Motor neuron (in vitro differentiated cells): ENCODE results near the gene SF3B4. TPM values are rescaled to one million over a fixed set of nuclear protein-coding genes. Genes with fewer than 3 reads are reported as not detected.
A peak's percentile ranks its signal among the peaks of the same experiment; 100 is the strongest.

Experiments used
- ATAC-seq, 8 experiments: fragments of 200-7000 bp; cut with Tn5 transposase; replicated peaks in 6 of 8; 2 replicates each; pipeline ENCODE4 v1.8.0; 2021; ENCODE audit warnings: mild to moderate bottlenecking in 8 of 8, moderate library complexity in 8 of 8
- H3K27ac ChIP-seq, 2 donors: fragments of 250-450 bp; sonication (Bioruptor Pico); 2 replicates each; pipeline ENCODE4 v1.9.0; 2021; ENCODE audit warnings: antibody characterized with exemption in 2 of 2, mild to moderate bottlenecking in 2 of 2, moderate library complexity in 1 of 2
- H3K4me1 ChIP-seq, 2 donors: fragments of 250-450 bp; sonication (Bioruptor Pico); replicated peaks in 1 of 2; 2 replicates each; pipeline ENCODE4 v1.6.1; 2021; ENCODE audit warnings: antibody characterized with exemption in 2 of 2, mild to moderate bottlenecking in 2 of 2, moderate library complexity in 1 of 2
- H3K4me3 ChIP-seq, 5 donors: fragments of 250-450 bp; sonication (Bioruptor Pico); 2 replicates each; pipeline ENCODE4 v1.9.0; 2021; ENCODE audit warnings: antibody characterized with exemption in 5 of 5, mild to moderate bottlenecking in 5 of 5, moderate library complexity in 4 of 5
- WGBS, 10 experiments: fragments of 450-650 bp; shearing (Covaris generic); methylation state at CpG; one replicate each; pipeline ENCODE4 v1.0.0; 2022; 5-methylcytosine and 5-hydroxymethylcytosine counted together
- in situ Hi-C, 9 experiments: fragments of 400-800 bp; cut with MboI; loops; one replicate each; pipeline ENCODE4 v1.15.0; 2021; ENCODE audit warnings: low sequenced_read_pairs in 9 of 9, low pct_unique_long_range_greater_than_20kb in 2 of 9; ENCODE audit not compliant: unreplicated experiment in 9 of 9
- total RNA-seq, 8 experiments: library from RNA; unstranded; fragments of 300-600 nt; gene quantifications; 2 replicates each; pipeline versions ENCODE4 v1.2.3 to v1.2.4, GENCODE V29; 2022

Gene SF3B4
- total RNA-seq, 8 experiments from 2014 or later: 17.0 to 47.8 (median 28.1) TPM

DNA sequence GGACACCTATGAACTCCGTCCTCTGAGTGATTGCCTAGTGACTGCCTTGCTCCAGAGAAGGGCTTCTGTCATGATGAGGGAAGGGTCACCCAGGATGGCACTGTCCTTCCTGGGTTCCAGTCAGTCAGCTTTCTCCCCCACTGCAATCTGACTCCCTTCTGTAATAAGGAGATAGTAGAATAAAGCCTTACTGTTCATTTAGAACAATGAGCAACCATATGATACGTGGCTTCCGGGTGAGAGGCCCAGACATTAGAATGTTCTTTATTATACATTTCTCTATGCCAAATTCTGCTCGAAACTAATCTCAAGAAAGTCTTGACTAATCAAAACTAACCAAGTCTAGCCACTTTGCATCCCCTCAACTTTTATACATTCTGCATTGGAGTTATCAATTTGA lies 17.6 kb upstream of the SF3B4 start:
- in situ Hi-C loops: loop anchor here in 1 of 9 experiments (25.0 kb wide), 1 partner anchor 242 kb away; no protein-coding TSS in a partner anchor

GRCh38 chr1:149942885-149943284 lies 15.3 kb upstream of the SF3B4 start:
- H3K4me3 ChIP-seq: no peak overlapping the region
- 0 to 90% (median 60%) methylated on average over 1 to 3 of the region's 3 CpGs; no CpG with 5 or more reads in 2 of the 10 experiments for WGBS, 10 experiments
- in situ Hi-C loops: loop anchor here in 1 of 9 experiments (25.0 kb wide), 1 partner anchor 244 kb away; no protein-coding TSS in a partner anchor
- ATAC-seq: no peak
- H3K4me1 ChIP-seq: peaks cover 16 to 17% of the 10 kb centered on the region in 2 donors
- no peak overlapping the region for H3K27ac ChIP-seq

More for the DNA sequence above, 17.6 kb upstream of the SF3B4 start:
- H3K4me3 ChIP-seq: no peak overlapping the region
- no peak overlapping the region for H3K27ac ChIP-seq
- ATAC-seq: no peak
- 80 to 100% (median 95%) methylated on average over 1 to 4 of the region's 4 CpGs; no CpG with 5 or more reads in 1 of the 10 experiments for WGBS, 10 experiments
- peaks cover 4 to 6% of the 10 kb centered on the region in 2 donors for H3K4me1 ChIP-seq

DNA sequence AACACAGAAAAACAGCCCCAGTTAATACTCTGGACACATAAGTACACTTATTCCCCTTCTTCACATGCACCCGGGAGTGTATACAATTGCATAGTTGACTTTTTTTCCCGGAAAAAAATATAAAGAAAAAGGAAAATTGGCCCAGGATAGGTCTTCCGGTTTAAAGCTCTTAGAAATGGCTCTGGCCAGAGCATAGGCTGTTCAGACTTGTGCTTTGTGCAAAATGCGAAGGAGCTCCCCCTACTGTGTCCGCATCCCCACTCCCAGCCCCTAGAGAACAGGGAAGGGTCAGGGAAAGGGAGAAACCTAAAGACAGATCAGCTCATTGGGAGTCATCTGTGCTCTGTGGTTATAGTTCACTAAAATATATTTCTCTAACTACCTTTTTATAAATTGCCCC lies 14.6 kb upstream of the SF3B4 start:
- in situ Hi-C loops: loop anchor here in 1 of 9 experiments (25.0 kb wide), 1 partner anchor 245 kb away; no protein-coding TSS in a partner anchor
- WGBS, 10 experiments: 13 to 86% (median 40%) methylated on average over 1 to 4 of the region's 5 CpGs; no CpG with 5 or more reads in 3 of the 10 experiments
- Histone ChIP-seq H3K4me3 (no peak overlapping the region), H3K4me1 (peaks cover 16 to 24% of the 10 kb centered on the region in 2 donors), H3K27ac (no peak overlapping the region)
- peak in 6 of 8 experiments; percentile 7 to 72 (median 56) for ATAC-seq

- no peak overlapping the region for H3K27ac ChIP-seq
- in situ Hi-C loops: loop anchor here in 1 of 9 experiments (25.0 kb wide), 1 partner anchor 247 kb away; no protein-coding TSS in a partner anchor
- H3K4me1 ChIP-seq: peaks cover 18 to 33% of the 10 kb centered on the region in 2 donors
- no peak overlapping the region for H3K4me3 ChIP-seq
- no peak for ATAC-seq
- WGBS, 10 experiments: 80 to 100% (median 100%) methylated on average over 1 to 3 of the region's 3 CpGs; no CpG with 5 or more reads in 2 of the 10 experiments
These were observed 12.8 kb upstream of the SF3B4 start for GRCh38 chr1:149940427-149940826.

GRCh38 chr1:149938668-149939003 lies 11.0 kb upstream of the SF3B4 start:
- H3K4me1 ChIP-seq: peaks cover 18 to 33% of the 10 kb centered on the region in 2 donors
- H3K4me3 ChIP-seq: peak overlapping the region in 2 of 5 donors; percentile 18 to 21
- peak overlapping the region; percentile 89 for H3K27ac ChIP-seq
- WGBS, 10 experiments: 0 to 83% (median 63%) methylated on average over 1 to 11 of the region's 13 CpGs; no CpG with 5 or more reads in 1 of the 10 experiments
- in situ Hi-C loops: loop anchor here in 1 of 9 experiments (25.0 kb wide), 1 partner anchor 249 kb away; no protein-coding TSS in a partner anchor
- peak in 6 of 8 experiments; percentile 1 to 14 (median 2) for ATAC-seq

DNA sequence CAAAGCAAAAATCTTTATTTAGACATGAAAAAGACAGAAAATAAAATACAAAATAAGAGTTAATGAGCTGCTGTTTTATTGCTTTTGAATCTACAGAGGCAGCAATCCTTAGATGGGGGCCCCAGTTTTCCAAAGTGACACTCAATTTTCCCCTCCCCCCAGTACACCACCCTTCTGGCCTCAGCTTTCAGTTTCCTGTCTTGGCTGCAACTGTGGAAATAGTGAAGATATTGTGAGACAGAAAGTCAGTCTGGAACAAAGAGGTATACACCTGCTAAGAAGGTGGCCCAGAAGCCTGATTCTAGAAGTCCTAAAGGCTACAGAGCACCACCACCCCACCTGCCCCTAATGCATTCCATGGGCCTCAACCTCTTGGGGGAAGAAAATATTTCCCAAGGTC lies 10.2 kb upstream of the SF3B4 start:
- Histone ChIP-seq H3K4me3 (no peak overlapping the region), H3K27ac (no peak overlapping the region)
- no peak for ATAC-seq

GRCh38 chr1:149936992-149937705 lies 9.5 kb upstream of the SF3B4 start:
- Histone ChIP-seq H3K4me1 (peaks cover 17 to 32% of the 10 kb centered on the region in 2 donors), H3K4me3 (peak overlapping the region in 2 of 5 donors; percentile 16 to 21), H3K27ac (no peak overlapping the region)
- WGBS, 10 experiments: 0 to 58% (median 37%) methylated on average over 1 to 7 of the region's 8 CpGs
- in situ Hi-C loops: loop anchor here in 1 of 9 experiments (25.0 kb wide), 1 partner anchor 250 kb away; no protein-coding TSS in a partner anchor
- peak in 3 of 8 experiments; percentile 4 to 13 (median 10) for ATAC-seq

More for the DNA sequence above, 10.2 kb upstream of the SF3B4 start:
- in situ Hi-C loops: loop anchor here in 1 of 9 experiments (25.0 kb wide), 1 partner anchor 250 kb away; no protein-coding TSS in a partner anchor
- H3K4me1 ChIP-seq: peaks cover 18 to 33% of the 10 kb centered on the region in 2 donors

DNA sequence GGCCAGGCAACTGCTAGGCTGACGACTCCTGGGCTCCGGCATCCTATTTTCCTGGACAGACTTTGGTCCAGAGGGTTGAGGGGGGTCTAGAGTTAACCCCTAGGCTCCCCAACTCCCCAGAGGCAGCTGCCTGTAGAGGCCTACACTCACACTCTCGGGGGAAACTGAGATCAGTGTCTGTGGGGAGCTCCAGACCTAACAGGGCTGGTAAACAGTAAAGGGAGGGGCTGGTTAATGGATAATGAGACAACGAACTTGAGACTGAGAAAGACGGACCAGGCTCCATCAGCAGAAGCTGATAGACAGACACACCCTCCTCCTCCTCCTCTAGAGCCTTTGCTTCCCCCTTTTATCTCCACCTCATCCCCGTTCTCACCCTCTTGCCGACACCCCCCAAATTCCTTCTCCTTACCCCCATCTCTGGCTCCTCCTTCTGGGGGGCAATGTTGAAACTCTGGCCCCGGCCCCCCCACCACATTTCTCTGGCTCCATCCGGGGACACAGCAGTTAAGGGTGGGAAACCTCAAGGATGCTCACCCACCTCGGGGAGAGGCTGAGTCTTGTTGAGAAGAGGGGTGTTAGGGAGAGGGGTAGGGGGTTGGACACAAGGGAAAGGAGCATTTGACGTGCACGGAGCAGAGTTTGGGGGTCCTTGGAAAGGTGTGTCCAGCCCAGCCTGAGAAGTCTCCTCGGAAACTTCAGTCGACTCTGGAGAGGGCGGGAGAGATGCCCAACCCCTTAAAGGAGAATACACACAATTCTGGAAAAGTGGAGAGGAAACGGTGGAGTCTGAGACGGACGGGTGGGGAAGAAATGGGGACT lies 8.8 kb upstream of the SF3B4 start, which contains the start of gene MTMR11:
Gene MTMR11, minus strand, starts transcription at position 710 of the 822 bp plus-strand sequence. Its CDS starts 232 bp downstream, at position 478.
- WGBS, 10 experiments: 0 to 33% (median 16%) methylated on average over 1 to 14 of the region's 18 CpGs; no CpG with 5 or more reads in 2 of the 10 experiments
- peak in 3 of 8 experiments; percentile 27 to 55 (median 27) for ATAC-seq
- Histone ChIP-seq H3K4me1 (peaks cover 12 to 28% of the 10 kb centered on the region in 2 donors), H3K4me3 (peak within 1 kb of the TSS in 3 of 5 donors; percentile 15 to 21 (median 16)), H3K27ac (no peak within 1 kb of the TSS)
- in situ Hi-C loops: loop anchor here in 1 of 9 experiments (25.0 kb wide), 1 partner anchor 251 kb away; no protein-coding TSS in a partner anchor

- WGBS, 10 experiments: 58 to 100% (median 85%) methylated on average over 1 to 2 of the region's 2 CpGs; no CpG with 5 or more reads in 4 of the 10 experiments
- no peak for ATAC-seq
- Histone ChIP-seq H3K27ac (no peak overlapping the region), H3K4me3 (no peak overlapping the region), H3K4me1 (peaks cover 9 to 25% of the 10 kb centered on the region in 2 donors)
- in situ Hi-C loops: loop anchor here in 1 of 9 experiments (25.0 kb wide), 1 partner anchor 253 kb away; no protein-coding TSS in a partner anchor
These were observed 6.8 kb upstream of the SF3B4 start for GRCh38 chr1:149934356-149934755.

- H3K4me1 ChIP-seq: peaks cover 9 to 22% of the 10 kb centered on the region in 2 donors
- no peak for ATAC-seq
- WGBS, 10 experiments: 40 to 100% (median 95%) methylated on average over 1 to 4 of the region's 4 CpGs; no CpG with 5 or more reads in 2 of the 10 experiments
- H3K27ac ChIP-seq: no peak overlapping the region
- no peak overlapping the region for H3K4me3 ChIP-seq
- in situ Hi-C loops: loop anchor here in 1 of 9 experiments (25.0 kb wide), 1 partner anchor 254 kb away; no protein-coding TSS in a partner anchor
These were observed 5.6 kb upstream of the SF3B4 start for GRCh38 chr1:149933208-149933607.

- no peak overlapping the region for H3K27ac ChIP-seq
- no peak for ATAC-seq
- WGBS, 10 experiments: 77 to 100% (median 95%) methylated on average over 1 to 7 of the region's 8 CpGs; no CpG with 5 or more reads in 3 of the 10 experiments
- peaks cover 9 to 16% of the 10 kb centered on the region in 2 donors for H3K4me1 ChIP-seq
- in situ Hi-C loops: loop anchor here in 1 of 9 experiments (25.0 kb wide), 1 partner anchor 255 kb away; no protein-coding TSS in a partner anchor
- H3K4me3 ChIP-seq: no peak overlapping the region
These were observed 4.9 kb upstream of the SF3B4 start for GRCh38 chr1:149932474-149932873.

- no peak overlapping the region for H3K4me3 ChIP-seq
- 7 to 100% (median 84%) methylated on average over 3 to 13 of the region's 13 CpGs; no CpG with 5 or more reads in 1 of the 10 experiments for WGBS, 10 experiments
- H3K27ac ChIP-seq: no peak overlapping the region
- peaks cover 10 to 14% of the 10 kb centered on the region in 2 donors for H3K4me1 ChIP-seq
- in situ Hi-C loops: loop anchor here in 1 of 9 experiments (25.0 kb wide), 1 partner anchor 256 kb away; no protein-coding TSS in a partner anchor
- ATAC-seq: no peak
These were observed 3.7 kb upstream of the SF3B4 start for GRCh38 chr1:149931212-149931790.
